PC-3 (cell line): ENCODE data around the gene PIAS2. TPM values are rescaled to one million over a fixed set of nuclear protein-coding genes. Genes with fewer than 3 reads are reported as not detected.

Experiments used
- ATAC-seq: fragments of 200-7000 bp; cut with Tn5 transposase; 2 replicates; pipeline ENCODE4 v1.9.1; 2020; ENCODE audit warnings: mild to moderate bottlenecking, moderate library complexity
- BruUV-seq: library from RNA; stranded (reverse); fragments of 400-500 nt; replicated peaks from 2 replicates; lab custom pipeline; 2021; lab: Mats Ljungman, UMichigan
- CTCF ChIA-PET: fragments of 300-600 bp; sonication (Branson Sonifier 250); formaldehyde crosslinking; loops from one replicate; lab custom pipeline; 2022; ENCODE audit warnings: antibody characterized with exemption; lab: Charles Lee
- POLR2A ChIA-PET: fragments of 300-600 bp; sonication (Branson Sonifier 250); formaldehyde crosslinking; loops from one replicate; lab custom pipeline; 2022; ENCODE audit warnings: antibody characterized with exemption; ENCODE audit not compliant: unreplicated experiment; lab: Charles Lee
- DNase-seq: peaks from one replicate; pipeline ENCODE4 v3.0.0-alpha.2; 2015
- H2AFZ ChIP-seq: fragments of 300-600 bp; sonication (generic); 2 replicates; pipeline ENCODE4 v1.6.0; 2016; ENCODE audit warnings: antibody characterized with exemption, low read length
- H3F3A ChIP-seq: fragments of 300-600 bp; sonication (generic); one replicate; pipeline ENCODE4 v1.6.0; 2017; ENCODE audit warnings: antibody characterized with exemption, low read length, control low read depth, mild to moderate bottlenecking; ENCODE audit not compliant: unreplicated experiment
- H3K27ac ChIP-seq: fragments of 300-600 bp; sonication (generic); 2 replicates; pipeline ENCODE4 v1.5.1; 2016; ENCODE audit warnings: mild to moderate bottlenecking, low read length
- H3K27me3 ChIP-seq: fragments of 300-600 bp; sonication (generic); 2 replicates; pipeline ENCODE4 v1.6.1; 2016; ENCODE audit warnings: low read length, mixed read lengths
- H3K36me3 ChIP-seq: fragments of 300-600 bp; sonication (generic); 2 replicates; pipeline ENCODE4 v1.6.1; 2016; ENCODE audit warnings: low read depth, mixed run types, low read length, mixed read lengths
- H3K4me1 ChIP-seq: fragments of 300-600 bp; sonication (generic); 2 replicates; pipeline ENCODE4 v1.5.1; 2016; ENCODE audit warnings: low read length; ENCODE audit not compliant: insufficient read depth
- H3K4me2 ChIP-seq: fragments of 300-600 bp; sonication (generic); 2 replicates; pipeline ENCODE4 v1.6.0; 2016; ENCODE audit warnings: low read length
- H3K4me3 ChIP-seq: fragments of 300-600 bp; sonication (generic); 2 replicates; pipeline ENCODE4 v1.5.1; 2016; ENCODE audit warnings: mild to moderate bottlenecking, low read length, mixed read lengths
- H3K79me2 ChIP-seq: fragments of 300-600 bp; sonication (generic); 2 replicates; pipeline ENCODE4 v1.6.1; 2017; ENCODE audit warnings: low read length, mixed read lengths
- H3K9ac ChIP-seq: fragments of 300-600 bp; sonication (generic); 2 replicates; pipeline ENCODE4 v1.6.0; 2016; ENCODE audit warnings: mild to moderate bottlenecking, low read length
- H3K9me2 ChIP-seq: fragments of 300-600 bp; sonication (generic); replicated peaks from 2 replicates; pipeline ENCODE4 v1.6.1; 2016; ENCODE audit warnings: mixed run types, low read length, mixed read lengths
- H3K9me3 ChIP-seq: fragments of 300-600 bp; sonication (generic); 2 replicates; pipeline ENCODE4 v1.6.1; 2016; ENCODE audit warnings: low read length, mixed read lengths
- H4K20me1 ChIP-seq: fragments of 300-600 bp; sonication (generic); 2 replicates; pipeline ENCODE4 v1.6.1; 2016; ENCODE audit warnings: low read length, mixed read lengths
- EZH2 ChIP-seq: fragments of 300-600 bp; sonication (generic); IDR thresholded peaks from one replicate; pipeline ENCODE4 v1.6.1; 2017; ENCODE audit warnings: antibody characterized with exemption, mild to moderate bottlenecking, low read length; ENCODE audit not compliant: unreplicated experiment
- EZH2phosphoT487 ChIP-seq: fragments of 300-600 bp; sonication (generic); IDR thresholded peaks from 2 replicates; pipeline ENCODE4 v1.6.1; 2018; ENCODE audit warnings: mild to moderate bottlenecking, antibody characterized with exemption, low read length, borderline replicate concordance
- intact Hi-C: fragments of 100-400 bp; cut with micrococcal nuclease; formaldehyde crosslinking; loops from 2 replicates; pipeline ENCODE4 v1.9.0; 2023
- total RNA-seq: library from RNA; depleted of rRNA; stranded (reverse); fragments of >200 nt; gene quantifications from 2 replicates; pipeline ENCODE4 v1.2.3, GENCODE V29; 2014
- TF ChIP-seq, protein P1 (sequence below): fragments of 300-600 bp; sonication (generic); conservative IDR thresholded peaks from 2 replicates; pipeline ENCODE4 v1.5.1; 2017; ENCODE audit warnings: antibody characterized with exemption, low read depth, mild to moderate bottlenecking, low read length

Gene PIAS2
- total RNA-seq, 1 experiment from 2014 or later: 13.5 TPM

- Histone ChIP-seq H3K4me2 (no peak overlapping the region), H3K9me2 (no peaks in the 10 kb centered on the region), H3F3A (no peaks in the 10 kb centered on the region), H3K27ac (no peak overlapping the region), H3K4me1 (no peaks in the 10 kb centered on the region), H2AFZ (no peak overlapping the region), H3K79me2 (0 out of 2 replicates have a peak, but pooled peaks cover 10% of the 10 kb centered on the region), H3K27me3 (no peaks in the 10 kb centered on the region), H3K9ac (no peak overlapping the region), H3K36me3 (peaks cover 5% of the 10 kb centered on the region; the same call in 1 of the 2 replicates), H3K4me3 (no peak overlapping the region), H3K9me3 (no peaks in the 10 kb centered on the region), H4K20me1 (no peaks in the 10 kb centered on the region)
- no TSS peak for BruUV-seq
- TF ChIP-seq, protein P1, sequence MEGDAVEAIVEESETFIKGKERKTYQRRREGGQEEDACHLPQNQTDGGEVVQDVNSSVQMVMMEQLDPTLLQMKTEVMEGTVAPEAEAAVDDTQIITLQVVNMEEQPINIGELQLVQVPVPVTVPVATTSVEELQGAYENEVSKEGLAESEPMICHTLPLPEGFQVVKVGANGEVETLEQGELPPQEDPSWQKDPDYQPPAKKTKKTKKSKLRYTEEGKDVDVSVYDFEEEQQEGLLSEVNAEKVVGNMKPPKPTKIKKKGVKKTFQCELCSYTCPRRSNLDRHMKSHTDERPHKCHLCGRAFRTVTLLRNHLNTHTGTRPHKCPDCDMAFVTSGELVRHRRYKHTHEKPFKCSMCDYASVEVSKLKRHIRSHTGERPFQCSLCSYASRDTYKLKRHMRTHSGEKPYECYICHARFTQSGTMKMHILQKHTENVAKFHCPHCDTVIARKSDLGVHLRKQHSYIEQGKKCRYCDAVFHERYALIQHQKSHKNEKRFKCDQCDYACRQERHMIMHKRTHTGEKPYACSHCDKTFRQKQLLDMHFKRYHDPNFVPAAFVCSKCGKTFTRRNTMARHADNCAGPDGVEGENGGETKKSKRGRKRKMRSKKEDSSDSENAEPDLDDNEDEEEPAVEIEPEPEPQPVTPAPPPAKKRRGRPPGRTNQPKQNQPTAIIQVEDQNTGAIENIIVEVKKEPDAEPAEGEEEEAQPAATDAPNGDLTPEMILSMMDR: no peak
- TF ChIP-seq EZH2 (no peak), EZH2phosphoT487 (no peak)
- CTCF ChIA-PET: interaction anchor here (0.6 kb wide), 1 partner anchor 33 kb away, joined by 3 read pairs; no protein-coding TSS in a partner anchor
- DNase-seq (no peak), ATAC-seq (no peak)
- POLR2A ChIA-PET: no interaction called here
- intact Hi-C loops: no loop called here
These were observed 34.1 kb downstream of the PIAS2 start for GRCh38 chr18:46883180-46883579.

DNA sequence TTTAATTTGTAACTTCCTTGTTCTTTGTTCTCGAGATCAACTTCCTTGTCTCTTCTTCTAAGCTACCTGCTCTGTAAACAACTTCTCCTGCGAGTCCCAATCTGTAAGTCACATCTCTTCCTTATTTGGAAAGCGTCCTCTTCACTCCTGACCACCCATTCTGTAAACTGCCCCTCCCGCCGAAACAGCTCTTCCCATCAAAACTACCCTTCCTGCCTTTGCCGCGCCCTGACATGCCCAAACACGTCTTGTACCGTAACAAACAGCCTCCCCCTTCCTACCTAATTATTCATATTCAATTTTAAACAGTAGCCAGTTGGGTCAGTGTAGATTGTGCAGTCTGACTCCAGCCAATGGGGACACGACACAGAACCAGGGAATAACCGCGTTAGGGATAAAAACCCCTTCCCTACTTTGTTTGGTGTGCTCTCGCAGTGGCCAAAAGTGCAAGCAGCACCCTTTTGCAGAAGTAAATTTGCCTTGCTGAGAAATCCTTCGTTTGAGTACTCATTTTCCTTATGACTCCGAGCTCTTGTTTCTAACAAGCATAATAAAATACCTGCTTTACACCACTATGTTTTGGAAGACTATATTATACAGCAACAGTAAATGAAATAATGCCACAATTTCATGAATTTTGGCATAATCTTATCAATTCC is 39.8 kb downstream of the PIAS2 start:
- BruUV-seq: no TSS peak
- intact Hi-C loops: no loop called here
- TF ChIP-seq, protein P1: no peak
- TF ChIP-seq EZH2 (no peak), EZH2phosphoT487 (no peak)
- Histone ChIP-seq H3F3A (no peaks in the 10 kb centered on the region), H3K9ac (no peak overlapping the region), H3K79me2 (no peaks in the 10 kb centered on the region), H3K9me2 (no peaks in the 10 kb centered on the region), H3K4me2 (no peak overlapping the region), H3K4me1 (no peaks in the 10 kb centered on the region), H3K4me3 (no peak overlapping the region), H4K20me1 (no peaks in the 10 kb centered on the region), H3K9me3 (no peaks in the 10 kb centered on the region), H2AFZ (no peak overlapping the region), H3K27me3 (no peaks in the 10 kb centered on the region), H3K36me3 (peaks cover 5% of the 10 kb centered on the region; the same call in 1 of the 2 replicates), H3K27ac (no peak overlapping the region)
- CTCF ChIA-PET: no interaction called here
- no peak for DNase-seq
- POLR2A ChIA-PET: no interaction called here
- ATAC-seq: no peak

DNA sequence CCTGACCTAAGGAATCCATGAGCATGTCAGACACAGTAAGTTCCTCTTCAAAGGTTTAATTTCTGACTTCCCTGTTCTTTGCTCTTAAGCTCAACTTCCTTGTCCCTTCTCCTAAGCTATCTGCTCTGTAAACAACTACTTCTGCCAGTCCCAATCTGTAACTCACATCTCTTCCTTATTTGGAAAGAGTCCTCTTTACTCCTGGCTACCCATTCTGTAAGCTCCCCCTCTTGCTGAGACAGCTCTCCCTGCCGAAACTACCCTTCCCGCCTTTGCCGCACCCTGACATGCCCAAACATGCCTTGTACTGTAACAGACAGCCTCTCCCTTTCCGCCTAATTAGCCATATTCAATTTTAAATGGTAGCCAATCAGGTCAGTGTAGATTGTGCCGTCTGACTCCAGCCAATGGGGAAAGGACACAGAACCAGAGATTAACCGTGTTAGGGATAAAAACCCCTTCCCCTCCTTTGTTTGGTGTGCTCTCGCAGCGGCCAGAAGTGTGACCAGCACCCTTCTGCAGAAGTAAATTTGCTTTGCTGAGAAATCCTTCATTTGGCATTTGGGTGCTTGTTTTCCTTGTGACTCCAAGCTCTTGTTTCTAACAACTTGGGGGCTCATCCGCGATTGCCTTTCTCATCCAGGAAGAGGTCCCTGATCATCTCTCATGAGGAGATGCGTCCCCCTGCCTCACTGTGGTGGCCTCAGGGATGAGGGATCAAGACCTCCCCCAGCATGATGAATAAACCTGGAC is 49.0 kb downstream of the PIAS2 start:
- DNase-seq: no peak
- Histone ChIP-seq H3K9me2 (no peaks in the 10 kb centered on the region), H3K27me3 (no peaks in the 10 kb centered on the region), H3K4me3 (no peak overlapping the region), H3K4me2 (no peak overlapping the region), H3K4me1 (no peaks in the 10 kb centered on the region), H3K9ac (no peak overlapping the region), H3F3A (no peaks in the 10 kb centered on the region), H3K9me3 (no peaks in the 10 kb centered on the region), H4K20me1 (no peaks in the 10 kb centered on the region), H2AFZ (no peak overlapping the region), H3K79me2 (peaks cover 3% of the 10 kb centered on the region; the same call in 1 of the 2 replicates), H3K27ac (no peak overlapping the region), H3K36me3 (no peaks in the 10 kb centered on the region)
- no TSS peak for BruUV-seq
- TF ChIP-seq, protein P1: no peak
- TF ChIP-seq EZH2phosphoT487: no peak
- TF ChIP-seq EZH2: no peak
- intact Hi-C loops: no loop called here
- no peak for ATAC-seq
- CTCF ChIA-PET: no interaction called here
- POLR2A ChIA-PET: no interaction called here
